HFFc6 (cell line): ENCODE data around the gene CDC42BPA. TPM values are rescaled to one million over a fixed set of nuclear protein-coding genes. Genes with fewer than 3 reads are reported as not detected.
A peak's percentile ranks its signal among the peaks of the same experiment; 100 is the strongest.

Experiments
- DNase-seq: peaks from one replicate; pipeline ENCODE4 v3.0.0-alpha.2; 2018
- H3K27ac Mint-ChIP-seq: 2 replicates; pipeline ENCODE4 v1.8.0; 2020; ENCODE audit warnings: mild to moderate bottlenecking, mixed read lengths
- H3K27me3 Mint-ChIP-seq: 2 replicates; pipeline ENCODE4 v1.8.0; 2021; ENCODE audit warnings: mild to moderate bottlenecking, moderate library complexity, mixed read lengths; ENCODE audit not compliant: insufficient read depth
- H3K36me3 Mint-ChIP-seq: 2 replicates; pipeline ENCODE4 v1.8.0; 2021; ENCODE audit warnings: low read depth, mixed read lengths
- H3K4me1 Mint-ChIP-seq: 2 replicates; pipeline ENCODE4 v1.8.0; 2020; ENCODE audit warnings: low read depth, mixed read lengths
- H3K4me3 Mint-ChIP-seq: 2 replicates; pipeline ENCODE4 v1.8.0; 2020; ENCODE audit warnings: mild to moderate bottlenecking, moderate library complexity, mixed read lengths
- H3K9me3 Mint-ChIP-seq: 2 replicates; pipeline ENCODE4 v1.8.0; 2020; ENCODE audit warnings: mild to moderate bottlenecking, mixed read lengths
- CTCF ChIP-seq: fragments of 200-600 bp; sonication (generic); IDR thresholded peaks from 2 replicates; pipeline ENCODE4 v1.5.0; 2021; ENCODE audit warnings: antibody characterized with exemption, mild to moderate bottlenecking
- total RNA-seq, 6 experiments: library from RNA; stranded (reverse); fragmentation: NEBNext Ultra II Directional; extraction: Animal tissue kit (Norgen Biotek cat#: 25700); gene quantifications; 2 replicates in 1 of 6; 3 replicates in 5 of 6; pipeline ENCODE4 v1.2.3, GENCODE V29; 2021

The CDC42BPA gene
- total RNA-seq, 6 experiments from 2014 or later = 32.8 to 37.8 (median 35.8) TPM

DNA sequence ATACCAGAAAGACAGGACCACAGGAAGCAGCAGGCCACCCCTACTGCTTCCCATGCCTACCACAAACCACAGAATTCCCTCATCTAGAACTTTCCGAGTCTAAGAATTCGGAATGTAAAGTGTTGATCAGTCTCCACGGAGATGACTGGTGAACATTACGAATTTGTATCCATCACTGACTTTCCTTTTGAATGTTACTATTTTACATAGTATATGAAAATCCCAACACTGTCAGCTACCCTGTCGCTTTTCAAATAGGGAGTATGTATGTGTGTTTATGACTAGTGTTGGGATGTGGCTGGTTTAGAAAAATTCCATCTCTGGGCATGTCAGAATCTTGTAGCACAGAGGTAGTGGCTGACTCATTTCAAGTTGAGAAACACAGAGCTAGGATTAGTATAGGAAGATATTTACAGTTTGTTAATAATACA lies 260.0 kb downstream of the CDC42BPA start:
- H3K4me1 Mint-ChIP-seq = peaks cover 17% of the 10 kb centered on the region
- H3K27ac Mint-ChIP-seq = peak overlapping the region; percentile 79
- H3K27me3 Mint-ChIP-seq = peaks cover 2% of the 10 kb centered on the region
- peak overlapping the region; percentile 4; the same call in 1 of the 2 replicates for H3K4me3 Mint-ChIP-seq
- H3K36me3 Mint-ChIP-seq = peaks cover 13% of the 10 kb centered on the region; the same call in 1 of the 2 replicates
- DNase-seq = peak; percentile 72
- TF ChIP-seq CTCF = no peak
- H3K9me3 Mint-ChIP-seq = no peaks in the 10 kb centered on the region

- H3K4me3 Mint-ChIP-seq = no peak overlapping the region
- no peak overlapping the region for H3K27ac Mint-ChIP-seq
- no peak for TF ChIP-seq CTCF
- H3K27me3 Mint-ChIP-seq = no peaks in the 10 kb centered on the region
- no peak for DNase-seq
- H3K4me1 Mint-ChIP-seq = peaks cover 2% of the 10 kb centered on the region; the same call in 1 of the 2 replicates
- H3K36me3 Mint-ChIP-seq = peaks cover 49% of the 10 kb centered on the region
- H3K9me3 Mint-ChIP-seq = no peaks in the 10 kb centered on the region
These were observed 269.0 kb downstream of the CDC42BPA start for GRCh38 chr1:227049253-227049652.

DNA sequence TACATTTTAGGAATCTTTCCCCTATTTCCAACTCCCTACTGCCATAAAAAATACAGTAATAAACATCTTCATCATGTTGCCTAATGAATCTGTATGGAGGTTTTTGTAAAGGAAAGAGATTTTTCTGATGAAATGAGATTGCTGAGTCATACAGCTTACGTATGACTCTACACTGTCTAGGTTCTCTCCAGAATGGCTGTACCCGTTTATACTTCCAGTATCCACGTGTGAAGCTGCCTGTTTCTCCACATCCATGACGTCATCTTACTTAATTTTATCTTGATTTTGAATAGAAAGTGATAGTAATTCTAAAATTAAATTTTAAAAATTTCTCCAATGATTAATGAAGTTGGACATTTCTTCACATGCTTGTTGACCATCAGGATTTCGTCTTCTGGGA lies 274.5 kb downstream of the CDC42BPA start:
- H3K27ac Mint-ChIP-seq = no peak overlapping the region; the same call in 1 of the 2 replicates

DNA sequence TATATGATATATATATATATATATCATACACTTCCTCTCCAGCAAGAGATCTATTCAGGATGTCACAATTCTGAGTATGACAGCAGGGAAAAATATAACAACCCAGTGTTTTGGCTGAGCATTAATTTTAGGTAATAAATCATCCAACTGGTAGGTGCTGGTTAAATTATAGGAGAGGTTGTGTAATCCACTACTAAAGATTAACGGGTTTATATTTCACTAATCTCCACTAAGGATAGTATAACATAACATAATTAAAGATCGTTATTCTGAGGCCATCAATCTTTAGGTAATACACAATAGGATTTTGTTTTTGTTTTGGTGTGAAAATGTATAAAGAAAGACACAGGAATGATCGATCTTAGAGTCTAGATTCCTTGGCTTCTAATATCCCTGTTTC lies 276.0 kb downstream of the CDC42BPA start:
- Mint-ChIP-seq H3K4me1 (peaks cover 9% of the 10 kb centered on the region; the same call in 1 of the 2 replicates), H3K36me3 (peaks cover 53% of the 10 kb centered on the region), H3K27me3 (no peaks in the 10 kb centered on the region; the same call in 1 of the 2 replicates), H3K9me3 (no peaks in the 10 kb centered on the region), H3K27ac (no peak overlapping the region; the same call in 1 of the 2 replicates), H3K4me3 (no peak overlapping the region)
- no peak for TF ChIP-seq CTCF
- DNase-seq = no peak

More for the DNA sequence above, 274.5 kb downstream of the CDC42BPA start:
- Mint-ChIP-seq H3K4me3 (no peak overlapping the region), H3K27me3 (no peaks in the 10 kb centered on the region), H3K4me1 (peaks cover 9% of the 10 kb centered on the region; the same call in 1 of the 2 replicates), H3K9me3 (no peaks in the 10 kb centered on the region), H3K36me3 (peaks cover 48% of the 10 kb centered on the region)
- no peak for DNase-seq
- TF ChIP-seq CTCF = no peak

GRCh38 chr1:227038401-227038800 lies 279.9 kb downstream of the CDC42BPA start:
- H3K36me3 Mint-ChIP-seq = peaks cover 41% of the 10 kb centered on the region
- TF ChIP-seq CTCF = no peak

More at GRCh38 chr1:227038401-227038800, 279.9 kb downstream of the CDC42BPA start:
- H3K27me3 Mint-ChIP-seq = no peaks in the 10 kb centered on the region; the same call in 1 of the 2 replicates
- no peaks in the 10 kb centered on the region for H3K9me3 Mint-ChIP-seq
- DNase-seq = no peak
- no peak overlapping the region for H3K4me3 Mint-ChIP-seq
- H3K27ac Mint-ChIP-seq = no peak overlapping the region
- H3K4me1 Mint-ChIP-seq = no peaks in the 10 kb centered on the region
